Measurements from ENCODE around the gene FSTL4.

FSTL4 gene

GRCh38 chr5:133309984-133310621, 302.2 kb downstream of the FSTL4 start:
- no peak for DNase-seq

- DNase-seq: no peak
These were observed 303.1 kb downstream of the FSTL4 start for GRCh38 chr5:133309166-133309795.

- no peak for DNase-seq
These were observed 305.1 kb downstream of the FSTL4 start for GRCh38 chr5:133307275-133307674.

- DNase-seq: no peak
These were observed 307.6 kb downstream of the FSTL4 start for GRCh38 chr5:133304707-133305216.

- no peak for DNase-seq
These were observed 308.2 kb downstream of the FSTL4 start for GRCh38 chr5:133304178-133304577.

GRCh38 chr5:133303298-133303697, 309.0 kb downstream of the FSTL4 start:
- DNase-seq: no peak

GRCh38 chr5:133299728-133300127, 312.6 kb downstream of the FSTL4 start:
- DNase-seq: no peak

GRCh38 chr5:133299021-133299420, 313.3 kb downstream of the FSTL4 start:
- no peak for DNase-seq

GRCh38 chr5:133298447-133298846, 313.9 kb downstream of the FSTL4 start:
- no peak for DNase-seq

- no peak for DNase-seq
These were observed 315.0 kb downstream of the FSTL4 start for GRCh38 chr5:133297293-133297692.

- DNase-seq: no peak
These were observed 315.7 kb downstream of the FSTL4 start for GRCh38 chr5:133296624-133297023.

- no peak for DNase-seq
These were observed 316.8 kb downstream of the FSTL4 start for GRCh38 chr5:133295520-133295919.

- DNase-seq: no peak
These were observed 318.0 kb downstream of the FSTL4 start for GRCh38 chr5:133294380-133294779.

- DNase-seq: no peak
These were observed 318.4 kb downstream of the FSTL4 start for GRCh38 chr5:133293960-133294359.

GRCh38 chr5:133292300-133292699, 320.0 kb downstream of the FSTL4 start:
- DNase-seq: no peak

GRCh38 chr5:133291524-133291923, 320.8 kb downstream of the FSTL4 start:
- no peak for DNase-seq

GRCh38 chr5:133290669-133291240, 321.6 kb downstream of the FSTL4 start:
- DNase-seq: no peak

GRCh38 chr5:133289686-133290367, 322.5 kb downstream of the FSTL4 start:
- no peak for DNase-seq

GRCh38 chr5:133287500-133287899, 324.8 kb downstream of the FSTL4 start:
- no peak for DNase-seq

GRCh38 chr5:133286483-133286882, 325.9 kb downstream of the FSTL4 start:
- DNase-seq: no peak

GRCh38 chr5:133285583-133286021, 326.7 kb downstream of the FSTL4 start:
- no peak for DNase-seq

- DNase-seq: no peak
These were observed 328.0 kb downstream of the FSTL4 start for GRCh38 chr5:133284306-133284705.

GRCh38 chr5:133278317-133278716, 334.0 kb downstream of the FSTL4 start:
- no peak for DNase-seq

GRCh38 chr5:133277744-133278143, 334.6 kb downstream of the FSTL4 start:
- DNase-seq: no peak

Measured in activated CD4-positive, CD25-positive, alpha-beta regulatory T cell treated with anti-CD3 and anti-CD28 coated beads, Interleukin-2, amount 50 U/mL, for 72 hours (primary cell).